Measurements from ENCODE around the gene MTTP.

MTTP gene

GRCh38 chr4:99642725-99643489, 68.3 kb downstream of the MTTP start:
- no peak for DNase-seq

DNA sequence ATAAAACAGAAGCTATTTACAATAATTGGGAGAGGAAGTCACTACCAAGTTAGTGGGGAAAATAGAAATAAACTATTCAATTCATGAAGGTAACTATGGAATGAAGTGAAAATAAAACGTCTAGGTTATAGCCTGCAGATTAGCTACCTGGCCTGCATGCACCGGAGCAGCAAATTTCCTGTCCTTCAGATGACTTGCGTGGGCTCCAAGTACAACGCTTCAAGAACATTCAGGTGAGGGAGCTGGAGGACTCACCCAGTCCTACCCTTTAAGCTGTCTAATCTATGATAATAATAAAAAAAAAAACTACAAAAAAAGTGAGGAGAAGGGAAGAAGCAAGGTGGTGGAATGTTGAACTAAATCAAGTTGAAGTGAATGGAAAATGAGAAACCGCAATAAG, 69.8 kb downstream of the MTTP start:
- no peak for DNase-seq

GRCh38 chr4:99645036-99645435, 70.4 kb downstream of the MTTP start:
- no peak for DNase-seq

DNA sequence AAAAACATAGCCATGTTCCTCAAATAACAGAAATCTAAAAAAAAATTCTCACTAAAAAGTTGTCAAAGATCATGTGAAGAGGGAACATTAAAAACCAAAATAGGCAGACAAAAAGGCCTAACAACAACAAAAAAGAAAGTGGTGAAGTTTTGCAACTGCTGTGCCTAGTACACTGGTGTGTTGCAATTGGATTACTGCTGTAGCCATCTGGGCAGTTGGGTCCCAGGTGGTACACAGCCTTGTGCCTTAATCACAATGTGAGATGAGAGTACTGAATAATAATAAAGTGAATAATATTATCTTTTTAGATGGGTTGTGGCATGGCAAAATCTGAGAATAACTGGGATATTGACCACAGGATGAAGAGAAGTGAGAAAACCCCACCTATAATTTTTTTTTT, 71.0 kb downstream of the MTTP start:
- DNase-seq: no peak

DNA sequence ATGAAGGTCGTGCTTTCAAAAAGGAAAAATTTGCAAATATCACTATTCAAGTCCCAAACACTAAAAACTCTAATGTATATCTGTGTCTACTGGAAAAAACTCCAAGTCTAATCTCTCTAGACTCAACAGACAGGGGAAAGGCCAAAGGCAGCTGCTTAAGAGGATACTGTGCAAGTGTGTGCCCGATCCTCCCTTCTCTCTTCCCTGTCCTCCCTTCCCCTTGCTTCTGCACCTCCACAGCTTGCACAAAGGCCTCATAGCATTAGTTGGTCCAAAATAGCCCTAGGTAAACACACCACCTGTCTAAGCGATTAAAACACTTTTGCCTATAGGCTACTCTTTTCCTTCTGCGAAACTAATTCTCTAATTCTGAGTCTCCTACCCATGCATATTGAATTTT, 72.4 kb downstream of the MTTP start:
- no peak for DNase-seq

DNA sequence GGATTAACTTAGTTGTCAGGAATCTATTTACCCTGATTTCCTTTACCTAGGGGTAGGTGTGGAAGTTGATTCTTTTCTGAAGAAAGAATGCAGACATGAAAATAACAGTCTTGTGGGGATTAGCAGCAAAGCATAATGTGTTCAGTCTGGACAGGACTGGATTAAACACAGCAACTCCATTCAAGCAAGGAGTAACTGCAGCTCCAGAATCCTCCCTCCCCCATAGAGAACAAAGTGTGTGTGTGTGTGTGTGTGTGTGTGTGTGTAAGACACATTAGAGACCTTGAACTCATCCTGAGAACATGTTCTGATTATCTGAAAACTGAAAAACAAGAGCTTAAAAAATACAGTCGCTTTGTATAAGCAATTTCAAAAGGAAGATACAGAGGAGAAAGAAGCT, 73.7 kb downstream of the MTTP start:
- no peak for DNase-seq

- no peak for DNase-seq
Measured at GRCh38 chr4:99649208-99649607, 74.6 kb downstream of the MTTP start.

- no peak for DNase-seq
Measured at GRCh38 chr4:99649778-99650177, 75.2 kb downstream of the MTTP start.

DNA sequence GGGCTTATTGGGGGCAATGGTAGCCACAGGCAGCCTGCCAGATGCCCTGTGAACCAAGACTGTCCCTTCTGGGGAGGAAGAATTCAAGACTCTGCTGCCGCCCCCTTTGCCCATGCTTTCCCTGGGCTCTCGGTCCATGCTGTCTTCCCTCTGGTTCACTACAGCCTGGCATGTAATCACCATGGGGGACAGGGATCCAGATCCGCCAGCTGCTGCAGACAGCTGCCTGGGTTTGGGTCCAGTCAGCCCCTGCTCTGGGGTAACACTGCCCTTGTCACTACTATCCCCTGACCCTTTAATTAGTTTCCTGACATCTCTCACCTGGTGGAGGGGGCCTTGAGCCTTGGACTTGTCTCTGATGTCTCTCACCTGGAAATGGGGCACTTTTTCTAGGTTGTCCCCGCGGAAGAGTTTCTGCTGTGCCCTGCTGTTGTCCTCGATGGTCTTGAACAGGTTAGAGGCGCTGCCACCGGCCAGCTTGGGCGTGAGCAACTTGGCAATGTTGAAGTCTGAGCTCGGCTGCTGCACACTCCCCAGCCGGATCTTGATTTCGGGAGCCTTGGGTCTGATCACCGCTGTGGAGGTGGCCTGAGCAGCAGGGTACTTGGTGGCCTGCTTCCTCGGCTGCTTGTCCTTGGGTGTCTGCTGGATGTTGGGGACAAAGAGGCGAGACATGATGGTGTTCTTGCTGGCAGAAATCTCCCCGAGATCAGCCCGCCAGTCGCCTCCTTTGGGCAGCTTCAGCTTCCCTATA, 76.6 kb downstream of the MTTP start:
- DNase-seq: no peak

GRCh38 chr4:99651811-99652485, 77.3 kb downstream of the MTTP start:
- no peak for DNase-seq

GRCh38 chr4:99652596-99653436, 78.2 kb downstream of the MTTP start:
- no peak for DNase-seq

DNA sequence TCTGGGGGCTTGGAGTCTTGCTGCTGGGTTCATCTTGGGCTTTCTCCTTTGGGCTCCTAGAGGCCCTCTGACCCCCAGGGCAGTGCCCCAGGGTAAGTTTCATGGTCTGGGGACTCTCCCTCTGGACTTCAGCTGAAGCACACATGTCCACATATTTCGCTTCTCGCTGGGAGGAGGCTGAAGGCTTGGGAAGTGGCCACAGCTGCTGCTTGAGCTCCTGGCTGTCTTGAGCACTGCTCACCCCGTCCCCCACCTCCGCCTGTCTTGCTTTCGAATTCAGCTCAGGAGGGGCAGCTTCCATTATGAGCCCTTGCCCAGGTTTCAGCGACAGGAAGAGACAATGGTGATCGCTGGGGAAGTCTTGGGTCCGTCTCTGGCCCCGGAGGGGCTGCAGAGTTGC, 79.3 kb downstream of the MTTP start:
- DNase-seq: no peak

DNA sequence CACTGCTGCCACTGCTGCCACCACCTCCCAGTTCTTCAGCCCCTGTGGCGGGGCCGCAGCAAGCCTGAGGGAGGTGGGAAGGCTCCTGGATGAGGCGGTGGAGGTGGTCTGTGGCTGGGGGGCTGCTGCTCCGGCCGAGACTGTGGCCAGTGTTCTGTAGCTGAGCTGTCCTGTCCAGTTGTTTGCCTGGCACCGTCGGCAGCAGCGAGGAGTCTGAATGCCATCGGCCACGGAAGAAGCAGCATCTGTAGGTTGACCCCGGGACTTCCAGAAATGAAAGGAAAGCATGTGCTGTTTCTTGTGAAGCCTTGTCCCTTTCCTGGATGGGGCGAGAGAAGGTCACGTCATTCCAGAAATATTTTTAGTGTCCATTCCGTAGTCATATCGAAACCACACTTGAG, 79.7 kb downstream of the MTTP start:
- no peak for DNase-seq

GRCh38 chr4:99655308-99656081, 80.9 kb downstream of the MTTP start:
- DNase-seq: no peak

DNA sequence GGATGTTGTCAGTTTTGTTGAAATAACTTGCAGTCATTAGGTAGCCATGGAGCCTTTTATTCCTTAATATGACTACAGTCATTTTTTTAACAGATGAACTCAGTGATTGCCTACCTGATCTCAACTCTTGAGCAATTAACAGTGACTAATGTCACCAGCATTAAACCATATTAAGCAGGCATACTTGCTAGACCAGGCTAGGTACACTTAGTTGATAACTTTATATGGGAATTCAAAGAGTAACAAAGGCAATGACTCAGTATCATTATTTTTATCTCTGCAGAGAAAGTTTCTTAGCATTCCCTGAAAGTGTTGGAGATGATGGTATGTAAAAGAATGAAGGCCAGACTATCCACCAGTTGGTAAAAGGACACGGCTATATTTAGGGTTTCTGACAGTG, 83.2 kb downstream of the MTTP start, which contains the start of gene C4orf54:
C4orf54 (minus strand) TSS at position 31 of the 400 bp plus-strand sequence. CDS start 3,180 bp downstream, outside the sequence.
- no peak for DNase-seq

GRCh38 chr4:99658666-99659065, 84.0 kb downstream of the MTTP start:
- DNase-seq: no peak

- DNase-seq: no peak
Measured at GRCh38 chr4:99661907-99662306, 87.3 kb downstream of the MTTP start.

DNA sequence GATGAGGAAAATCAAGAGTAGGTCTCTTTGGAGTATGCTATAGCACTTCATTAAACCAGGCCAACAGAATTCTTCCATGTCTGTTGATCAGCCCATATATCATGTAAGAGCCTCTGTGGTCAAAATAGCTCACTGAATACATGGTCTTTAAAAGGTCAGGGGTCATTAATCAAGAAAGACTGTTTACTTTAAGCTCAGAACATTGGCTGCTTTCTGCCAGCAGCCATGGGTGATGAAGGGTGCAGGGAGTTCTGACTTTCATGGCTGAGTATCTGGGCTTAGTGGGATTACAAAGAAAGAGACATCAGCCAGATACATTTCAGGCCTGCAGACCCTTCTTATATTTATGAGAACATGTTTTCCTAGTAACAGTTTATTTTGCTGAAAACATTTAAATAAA, 90.1 kb downstream of the MTTP start:
- DNase-seq: no peak

- no peak for DNase-seq
Measured at GRCh38 chr4:99665983-99666382, 91.4 kb downstream of the MTTP start.

DNA sequence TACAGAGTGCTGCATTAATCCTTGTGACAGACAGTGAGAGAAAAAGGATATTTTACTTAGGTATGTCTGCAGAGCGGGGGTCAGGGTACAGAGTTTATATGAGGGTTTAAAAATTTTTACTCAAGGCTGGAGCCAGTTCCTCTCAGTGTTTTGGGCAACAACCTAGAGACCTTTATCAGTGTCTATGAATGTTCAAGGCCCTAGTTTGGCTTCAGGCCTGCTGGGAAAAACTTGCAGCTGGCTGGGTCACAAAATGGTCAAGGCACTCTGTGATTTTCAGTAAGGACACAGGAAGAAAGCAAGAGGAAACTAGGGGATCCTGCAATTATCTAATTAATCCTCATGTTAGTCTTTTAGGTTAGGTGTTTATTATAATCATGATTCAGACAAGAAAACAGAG, 93.8 kb downstream of the MTTP start:
- no peak for DNase-seq

GRCh38 chr4:99669084-99669483, 94.5 kb downstream of the MTTP start:
- DNase-seq: no peak
